Spleen (tissue), 7 donors: ENCODE results near the gene PROM2.

Experiments
- POLR2A ChIP-seq, 3 donors: fragments of 450-650 bp; IDR thresholded peaks; one replicate each; pipeline ENCODE4 v1.5.1; 2017; ENCODE audit warnings: antibody characterized with exemption in 3 of 3, mild to moderate bottlenecking in 1 of 3
- TF ChIP-seq, protein P1 (sequence below), 11 experiments: fragments of 200-600 bp in 7 of 11; fragments of 450-650 bp in 4 of 11; sonication (generic) in 4 of 11; IDR thresholded peaks in 8 of 11; conservative IDR thresholded peaks in 3 of 11; 1 replicate in 7 of 11; 2 replicates in 4 of 11; pipeline versions ENCODE4 v1.4.0 to v1.8.0; 2016 to 2021; ENCODE audit warnings: antibody characterized with exemption in 11 of 11, inconsistent platforms in 4 of 11, mild to moderate bottlenecking in 1 of 11
- donor health status: DM: no; HTN: no; CAD: no; lungs with moderate emphysema.
- donor health status: DM: no; HTN: no; CAD: no.
- donor health status: DM: no; HTN: no; CAD: no.

GRCh38 chr2:95268211-95269035 is 5.8 kb upstream of the PROM2 start:
- no peak for TF ChIP-seq POLR2A (IDR thresholded peaks at IDR 0.05)
- TF ChIP-seq, protein P1, sequence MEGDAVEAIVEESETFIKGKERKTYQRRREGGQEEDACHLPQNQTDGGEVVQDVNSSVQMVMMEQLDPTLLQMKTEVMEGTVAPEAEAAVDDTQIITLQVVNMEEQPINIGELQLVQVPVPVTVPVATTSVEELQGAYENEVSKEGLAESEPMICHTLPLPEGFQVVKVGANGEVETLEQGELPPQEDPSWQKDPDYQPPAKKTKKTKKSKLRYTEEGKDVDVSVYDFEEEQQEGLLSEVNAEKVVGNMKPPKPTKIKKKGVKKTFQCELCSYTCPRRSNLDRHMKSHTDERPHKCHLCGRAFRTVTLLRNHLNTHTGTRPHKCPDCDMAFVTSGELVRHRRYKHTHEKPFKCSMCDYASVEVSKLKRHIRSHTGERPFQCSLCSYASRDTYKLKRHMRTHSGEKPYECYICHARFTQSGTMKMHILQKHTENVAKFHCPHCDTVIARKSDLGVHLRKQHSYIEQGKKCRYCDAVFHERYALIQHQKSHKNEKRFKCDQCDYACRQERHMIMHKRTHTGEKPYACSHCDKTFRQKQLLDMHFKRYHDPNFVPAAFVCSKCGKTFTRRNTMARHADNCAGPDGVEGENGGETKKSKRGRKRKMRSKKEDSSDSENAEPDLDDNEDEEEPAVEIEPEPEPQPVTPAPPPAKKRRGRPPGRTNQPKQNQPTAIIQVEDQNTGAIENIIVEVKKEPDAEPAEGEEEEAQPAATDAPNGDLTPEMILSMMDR (IDR thresholded peaks at IDR 0.05 in 8 of 11, conservative IDR thresholded peaks at IDR 0.05 in 3 of 11), result no peak
